ENCODE measurements around the gene PLA2G7. TPM values are rescaled to one million over a fixed set of nuclear protein-coding genes. Genes with fewer than 3 reads are reported as not detected.
A peak's percentile ranks its signal among the peaks of the same experiment; 100 is the strongest.

PLA2G7 gene
- total RNA-seq, 4 donors from 2014 or later, result 0.53 to 3.3 (median 0.73) TPM

DNA sequence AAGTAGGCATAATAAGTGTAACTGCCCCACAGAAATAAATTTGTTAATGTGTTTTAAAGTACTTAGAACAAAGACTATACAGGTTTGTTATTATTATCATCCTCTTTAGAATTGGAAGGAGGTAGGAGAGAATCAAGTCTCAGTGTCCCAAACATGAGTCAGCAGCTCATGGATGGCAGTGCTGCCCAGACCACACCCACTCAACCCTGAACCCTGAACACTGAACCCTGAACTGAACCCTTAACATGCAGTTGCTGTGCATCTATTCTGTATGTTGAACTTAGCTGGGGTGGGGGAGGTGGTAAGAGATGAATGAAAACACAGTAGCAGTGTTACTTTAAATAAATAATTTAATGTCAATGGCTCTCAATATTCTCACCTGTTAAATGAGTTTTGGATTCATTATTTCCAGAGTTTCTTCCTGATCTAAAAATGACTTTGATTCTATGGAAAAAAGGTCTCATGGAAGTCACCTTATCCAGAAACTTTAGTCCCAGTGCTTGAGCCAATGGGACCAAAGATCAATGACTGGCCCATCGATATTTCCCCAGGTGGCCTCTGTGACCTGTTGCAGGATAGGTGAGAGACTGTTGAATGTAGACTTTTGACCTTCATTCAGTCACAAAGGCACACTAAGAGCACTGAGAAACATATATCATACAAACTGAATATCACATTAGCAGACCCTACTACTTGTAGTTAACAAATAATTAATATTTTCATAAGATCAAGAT, 8.4 kb upstream of the PLA2G7 start:
- Histone ChIP-seq H3K4me1 (no peaks in the 10 kb centered on the region), H3K27ac (no peak overlapping the region), H3K27me3 (no peaks in the 10 kb centered on the region), H3K36me3 (no peaks in the 10 kb centered on the region), H3K9me3 (no peaks in the 10 kb centered on the region), H3K4me3 (no peak overlapping the region)
- TF ChIP-seq POLR2A (IDR thresholded peaks at IDR 0.05), result no peak
- TF ChIP-seq CTCF (IDR thresholded peaks at IDR 0.05), result no peak
- peak in 1 of 3 donors; percentile 66 for DNase-seq

DNA sequence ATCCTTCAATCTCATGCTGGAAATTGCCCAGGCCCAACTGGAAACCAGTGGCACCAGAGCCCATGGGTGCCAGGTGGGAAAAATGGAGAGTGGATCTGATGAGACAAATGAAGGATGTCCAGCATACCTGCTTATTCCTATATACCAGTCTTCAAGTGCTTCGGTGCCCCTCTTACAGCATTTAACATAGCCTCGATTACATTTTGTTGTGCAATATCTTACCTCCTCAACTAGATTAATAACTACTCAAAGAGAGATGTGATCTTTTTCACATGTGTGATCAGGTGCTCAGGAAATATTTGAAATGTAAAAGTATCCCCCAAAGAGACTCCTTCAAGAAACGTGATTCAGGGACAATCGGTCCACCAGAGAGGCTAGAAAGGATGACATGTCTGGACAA, 6.7 kb upstream of the PLA2G7 start:
- H3K36me3 ChIP-seq, result no peaks in the 10 kb centered on the region
- TF ChIP-seq POLR2A (IDR thresholded peaks at IDR 0.05) (no peak), CTCF (IDR thresholded peaks at IDR 0.05) (no peak)

DNA sequence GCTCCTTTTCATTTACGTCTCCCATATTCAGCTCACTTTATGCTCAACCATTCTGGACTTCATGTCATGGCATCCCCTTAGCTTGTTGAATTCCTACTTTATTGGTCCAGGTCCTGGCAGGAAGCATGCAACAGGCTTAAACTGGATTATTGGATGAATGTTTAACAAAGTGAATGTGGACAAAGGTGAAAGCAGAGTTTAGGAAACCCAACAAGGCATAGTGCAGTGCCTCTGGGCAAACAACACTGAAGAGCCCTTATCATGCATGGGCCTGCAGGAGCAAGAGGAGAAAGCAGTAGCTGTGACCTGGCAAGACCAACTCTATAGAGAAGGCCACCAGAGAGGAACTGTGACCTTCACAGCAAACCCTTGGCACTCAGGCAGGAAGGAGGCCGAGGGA, 6.3 kb upstream of the PLA2G7 start:
- Histone ChIP-seq H3K9me3 (no peaks in the 10 kb centered on the region), H3K27me3 (no peaks in the 10 kb centered on the region), H3K27ac (no peak overlapping the region), H3K4me1 (no peaks in the 10 kb centered on the region), H3K36me3 (no peaks in the 10 kb centered on the region), H3K4me3 (no peak overlapping the region)
- no peak for DNase-seq
- TF ChIP-seq POLR2A (IDR thresholded peaks at IDR 0.05) (no peak), CTCF (IDR thresholded peaks at IDR 0.05) (no peak)

More for the DNA sequence above, 6.7 kb upstream of the PLA2G7 start:
- Histone ChIP-seq H3K4me3 (no peak overlapping the region), H3K27ac (no peak overlapping the region), H3K27me3 (no peaks in the 10 kb centered on the region), H3K9me3 (no peaks in the 10 kb centered on the region), H3K4me1 (no peaks in the 10 kb centered on the region)
- DNase-seq, result no peak

DNA sequence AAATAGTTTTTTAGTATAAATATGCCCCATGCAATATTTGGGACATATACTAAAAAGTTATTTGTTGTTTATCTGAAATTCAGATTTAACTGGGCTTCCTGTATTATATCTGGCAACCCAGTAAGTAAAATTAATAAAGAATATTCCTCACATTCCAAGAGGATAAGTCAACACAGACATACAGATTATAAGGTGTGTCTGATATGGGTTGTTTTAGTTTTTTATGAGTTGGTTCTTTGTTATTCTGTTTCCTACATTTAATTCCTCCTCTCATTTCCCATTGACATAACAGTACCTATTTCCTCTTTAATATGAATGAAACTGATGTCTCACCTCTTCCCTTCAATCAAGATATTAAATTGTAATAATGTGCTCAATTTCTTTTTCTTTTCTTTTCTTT, 1.7 kb upstream of the PLA2G7 start:
- Histone ChIP-seq H3K27me3 (no peaks in the 10 kb centered on the region), H3K9me3 (no peaks in the 10 kb centered on the region), H3K36me3 (no peaks in the 10 kb centered on the region), H3K4me3 (no peak overlapping the region), H3K27ac (no peak overlapping the region), H3K4me1 (peaks cover 0 to 10% (median 0%) of the 10 kb centered on the region in 4 donors)
- DNase-seq, result no peak
- TF ChIP-seq POLR2A (IDR thresholded peaks at IDR 0.05) (no peak), CTCF (IDR thresholded peaks at IDR 0.05) (no peak)

- Histone ChIP-seq H3K27ac (no peak overlapping the region), H3K36me3 (no peaks in the 10 kb centered on the region), H3K27me3 (no peaks in the 10 kb centered on the region), H3K4me3 (peak overlapping the region in 3 of 4 donors; percentile 20 to 59 (median 56)), H3K4me1 (peaks cover 0 to 10% (median 0%) of the 10 kb centered on the region in 4 donors), H3K9me3 (no peaks in the 10 kb centered on the region)
- DNase-seq, result no peak
- TF ChIP-seq CTCF (IDR thresholded peaks at IDR 0.05) (no peak), POLR2A (IDR thresholded peaks at IDR 0.05) (no peak)
Measured at GRCh38 chr6:46735720-46736031, 501 bp upstream of the PLA2G7 start.
